Testis (tissue), 3 donors: Measurements from ENCODE around the gene MED6. TPM values are rescaled to one million over a fixed set of nuclear protein-coding genes. Genes with fewer than 3 reads are reported as not detected.

Experiments used
- DNase-seq: peaks from one replicate; pipeline ENCODE4 v3.0.0-alpha.2; 2019
- H3K27ac ChIP-seq, 2 donors: fragments of 200-600 bp; sonication (generic); one replicate each; pipeline ENCODE4 v1.5.1; 2019
- H3K27me3 ChIP-seq: fragments of 200-600 bp; sonication (generic); one replicate; pipeline ENCODE4 v1.5.1; 2019
- H3K36me3 ChIP-seq: fragments of 200-600 bp; sonication (generic); one replicate; pipeline ENCODE4 v1.5.1; 2017; ENCODE audit warnings: low read depth; ENCODE audit errors: missing control alignments
- H3K4me1 ChIP-seq: fragments of 200-600 bp; sonication (generic); one replicate; pipeline ENCODE4 v1.5.1; 2019
- H3K4me3 ChIP-seq, 2 donors: fragments of 200-600 bp; sonication (generic); one replicate each; pipeline ENCODE4 v1.5.1; 2017 to 2019
- H3K9me3 ChIP-seq: fragments of 200-600 bp; sonication (generic); one replicate; pipeline ENCODE4 v1.5.1; 2017
- CTCF ChIP-seq, 3 experiments: fragments of 450-650 bp in 2 of 3; fragments of 200-600 bp in 1 of 3; sonication (generic) in 1 of 3; IDR thresholded peaks; one replicate each; pipeline ENCODE4 v1.5.1; 2016 to 2019; ENCODE audit warnings: antibody characterized with exemption in 3 of 3, mild to moderate bottlenecking in 2 of 3, moderate library complexity in 1 of 3
- POLR2A ChIP-seq: fragments of 450-650 bp; IDR thresholded peaks from one replicate; pipeline ENCODE4 v1.6.1; 2017; ENCODE audit warnings: antibody characterized with exemption, mild to moderate bottlenecking, moderate library complexity
- WGBS, 2 donors: methylation state at CpG; one replicate each; pipeline ENCODE4 v1.1.5; 2018; 5-methylcytosine and 5-hydroxymethylcytosine counted together
- intact Hi-C: fragments of 100-400 bp; cut with DNase I; formaldehyde crosslinking; loops from one replicate; pipeline ENCODE4 v1.15.1; 2023; ENCODE audit warnings: low total_unique reads
- polyA plus RNA-seq: library from polyadenylated mRNA; stranded (reverse); fragments of 350-450 nt; fragmentation: Illumina TruSeq; extraction: RNeasy Lipid Tissue Mini Kit (QIAGEN cat#74804); gene quantifications from one replicate; pipeline ENCODE4 v1.2.3, GENCODE V29; 2014; ENCODE audit warnings: low read depth, low replicate concordance; ENCODE audit not compliant: insufficient read depth
- total RNA-seq, 2 donors: library from RNA; depleted of rRNA; stranded (reverse); fragments of >200 nt; gene quantifications; one replicate each; pipeline ENCODE4 v1.2.3, GENCODE V29; 2016

The MED6 gene
- total and polyA plus RNA-seq, 3 donors from 2014 or later: 24.8 to 63.0 (median 60.6) TPM

- WGBS, 2 donors: 62 to 79% methylated on average over 2 of the region's 2 CpGs
Measured at GRCh38 chr14:70567791-70568190, 32.7 kb downstream of the MED6 start.

GRCh38 chr14:70563869-70564268, 36.6 kb downstream of the MED6 start:
- no peak for DNase-seq
- intact Hi-C loops: no loop called here
- Histone ChIP-seq H3K27me3 (no peaks in the 10 kb centered on the region), H3K36me3 (no peaks in the 10 kb centered on the region), H3K27ac (no peak overlapping the region), H3K4me1 (no peaks in the 10 kb centered on the region), H3K9me3 (no peaks in the 10 kb centered on the region), H3K4me3 (no peak overlapping the region)
- TF ChIP-seq CTCF (IDR thresholded peaks at IDR 0.05) (no peak), POLR2A (no peak)
- 53 to 100% methylated on average over 1 of the region's 1 CpG for WGBS, 2 donors

More at GRCh38 chr14:70567791-70568190, 32.7 kb downstream of the MED6 start:
- TF ChIP-seq POLR2A (no peak), CTCF (IDR thresholded peaks at IDR 0.05) (peak in 1 of 3 experiments; percentile 23)
- Histone ChIP-seq H3K27ac (no peak overlapping the region), H3K4me3 (no peak overlapping the region), H3K36me3 (no peaks in the 10 kb centered on the region), H3K4me1 (no peaks in the 10 kb centered on the region), H3K27me3 (no peaks in the 10 kb centered on the region), H3K9me3 (no peaks in the 10 kb centered on the region)
- peak; percentile 17 for DNase-seq
- intact Hi-C loops: no loop called here

GRCh38 chr14:70563417-70563816, 37.0 kb downstream of the MED6 start:
- H3K4me1 ChIP-seq: no peaks in the 10 kb centered on the region
- no peak overlapping the region for H3K4me3 ChIP-seq
- no peaks in the 10 kb centered on the region for H3K27me3 ChIP-seq
- WGBS, 2 donors: 97 to 99% methylated on average over 4 of the region's 4 CpGs
- no peak overlapping the region for H3K27ac ChIP-seq
- H3K36me3 ChIP-seq: no peaks in the 10 kb centered on the region
- H3K9me3 ChIP-seq: no peaks in the 10 kb centered on the region
- intact Hi-C loops: no loop called here
- DNase-seq: no peak
- TF ChIP-seq POLR2A: no peak
- no peak for TF ChIP-seq CTCF (IDR thresholded peaks at IDR 0.05)

- Histone ChIP-seq H3K27me3 (no peaks in the 10 kb centered on the region), H3K27ac (no peak overlapping the region), H3K4me3 (no peak overlapping the region), H3K4me1 (no peaks in the 10 kb centered on the region), H3K9me3 (no peaks in the 10 kb centered on the region), H3K36me3 (no peaks in the 10 kb centered on the region)
- no peak for DNase-seq
- intact Hi-C loops: no loop called here
- TF ChIP-seq CTCF (IDR thresholded peaks at IDR 0.05) (no peak), POLR2A (no peak)
Measured at GRCh38 chr14:70558356-70558755, 42.1 kb downstream of the MED6 start.

- H3K4me3 ChIP-seq: peak overlapping the region in 1 of 2 donors; percentile 17
- no peak for DNase-seq
- TF ChIP-seq POLR2A (no peak), CTCF (IDR thresholded peaks at IDR 0.05) (no peak)
- H3K4me1 ChIP-seq: no peaks in the 10 kb centered on the region
- H3K27me3 ChIP-seq: no peaks in the 10 kb centered on the region
- no peaks in the 10 kb centered on the region for H3K36me3 ChIP-seq
- 15% methylated on average over 18 to 19 of the region's 19 CpGs for WGBS, 2 donors
- H3K9me3 ChIP-seq: no peaks in the 10 kb centered on the region
- intact Hi-C loops: no loop called here
- no peak overlapping the region for H3K27ac ChIP-seq
Measured at GRCh38 chr14:70555890-70556289, 44.6 kb downstream of the MED6 start.
